Sigmoid colon (tissue), 4 donors: Measurements from ENCODE around the gene CALML6.

Experiments
- POLR2A ChIP-seq, 2 donors: fragments of 450-650 bp; IDR thresholded peaks; one replicate each; pipeline ENCODE4 v1.6.1; 2016; ENCODE audit warnings: antibody characterized with exemption in 2 of 2, mild to moderate bottlenecking in 2 of 2, moderate library complexity in 2 of 2
- POLR2AphosphoS5 ChIP-seq, 4 donors: sonication (generic); formaldehyde crosslinking; IDR thresholded peaks; one replicate each; pipeline ENCODE4 v1.6.1; 2017; ENCODE audit warnings: antibody characterized with exemption in 4 of 4
- TF ChIP-seq, protein P1 (sequence below), 4 experiments: fragments of 450-650 bp in 3 of 4; fragments of 200-600 bp in 1 of 4; IDR thresholded peaks; one replicate each; pipeline ENCODE4 v1.5.1; 2016 to 2019; ENCODE audit warnings: antibody characterized with exemption in 4 of 4, mild to moderate bottlenecking in 3 of 4, moderate library complexity in 2 of 4

DNA sequence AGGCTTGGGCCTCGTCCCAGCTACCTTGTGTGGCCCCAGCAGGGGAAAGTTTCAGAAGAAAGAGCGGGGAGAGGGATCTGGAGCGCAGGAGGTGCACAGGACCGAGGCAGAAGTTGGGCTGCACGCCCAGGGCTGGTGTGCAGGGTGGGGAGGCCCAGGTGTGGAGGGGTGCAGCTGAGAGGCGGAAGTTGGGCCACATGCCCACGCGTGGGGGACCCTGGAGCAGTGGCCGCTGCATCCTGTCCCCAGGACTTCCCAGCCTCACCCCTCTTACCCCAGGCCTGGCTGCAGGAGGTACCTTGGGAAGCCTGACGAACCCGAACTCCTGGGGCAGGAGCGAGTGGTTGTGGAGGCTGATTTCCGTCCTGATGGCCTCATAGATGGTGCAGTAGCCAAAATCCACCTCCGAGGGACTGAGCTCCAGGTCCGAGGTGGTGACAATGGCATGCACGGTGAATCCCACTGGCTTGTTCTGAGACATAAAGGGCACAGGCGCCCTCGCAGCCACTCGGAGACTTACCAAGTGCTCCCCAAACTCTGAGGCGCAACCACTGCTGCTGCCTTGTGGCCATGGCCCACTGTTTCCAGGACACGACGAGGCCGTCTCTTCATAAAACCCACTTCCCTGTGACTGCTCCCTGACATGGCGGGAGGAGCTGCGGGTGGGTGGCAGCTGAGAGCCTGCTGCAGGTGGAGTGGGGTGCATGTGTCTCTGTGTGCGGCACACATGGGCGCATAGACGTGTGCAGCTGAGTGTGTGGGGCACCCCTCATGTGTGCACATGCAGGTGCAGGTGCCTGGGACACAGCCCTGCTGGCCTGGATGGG lies 24.4 kb downstream of the CALML6 start:
- TF ChIP-seq POLR2AphosphoS5 (IDR thresholded peaks at IDR 0.05) (no peak), POLR2A (IDR thresholded peaks at IDR 0.05) (no peak)
- TF ChIP-seq, protein P1, sequence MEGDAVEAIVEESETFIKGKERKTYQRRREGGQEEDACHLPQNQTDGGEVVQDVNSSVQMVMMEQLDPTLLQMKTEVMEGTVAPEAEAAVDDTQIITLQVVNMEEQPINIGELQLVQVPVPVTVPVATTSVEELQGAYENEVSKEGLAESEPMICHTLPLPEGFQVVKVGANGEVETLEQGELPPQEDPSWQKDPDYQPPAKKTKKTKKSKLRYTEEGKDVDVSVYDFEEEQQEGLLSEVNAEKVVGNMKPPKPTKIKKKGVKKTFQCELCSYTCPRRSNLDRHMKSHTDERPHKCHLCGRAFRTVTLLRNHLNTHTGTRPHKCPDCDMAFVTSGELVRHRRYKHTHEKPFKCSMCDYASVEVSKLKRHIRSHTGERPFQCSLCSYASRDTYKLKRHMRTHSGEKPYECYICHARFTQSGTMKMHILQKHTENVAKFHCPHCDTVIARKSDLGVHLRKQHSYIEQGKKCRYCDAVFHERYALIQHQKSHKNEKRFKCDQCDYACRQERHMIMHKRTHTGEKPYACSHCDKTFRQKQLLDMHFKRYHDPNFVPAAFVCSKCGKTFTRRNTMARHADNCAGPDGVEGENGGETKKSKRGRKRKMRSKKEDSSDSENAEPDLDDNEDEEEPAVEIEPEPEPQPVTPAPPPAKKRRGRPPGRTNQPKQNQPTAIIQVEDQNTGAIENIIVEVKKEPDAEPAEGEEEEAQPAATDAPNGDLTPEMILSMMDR (IDR thresholded peaks at IDR 0.05): no peak
